Body of pancreas (tissue), 4 donors: ENCODE data around the gene ECEL1. TPM values are rescaled to one million over a fixed set of nuclear protein-coding genes. Genes with fewer than 3 reads are reported as not detected.

Experiments
- ATAC-seq: fragments of 150-250 bp; one replicate; pipeline ENCODE4 v1.9.1; 2016
- DNase-seq, 4 donors: peaks; one replicate each; pipeline ENCODE4 v3.0.0-alpha.2; 2019
- H3K27ac ChIP-seq, 4 donors: fragments of 200-600 bp; sonication (generic); 1 replicate in 3 of 4; 2 replicates in 1 of 4; pipeline versions ENCODE4 v1.5.1 to v1.6.1; 2016 to 2019; ENCODE audit warnings: mild to moderate bottlenecking in 1 of 4, mixed read lengths in 1 of 4, moderate library complexity in 1 of 4
- H3K27me3 ChIP-seq, 2 donors: fragments of 200-600 bp; sonication (generic); one replicate each; pipeline ENCODE4 v1.6.0; 2016; ENCODE audit warnings: mild to moderate bottlenecking in 1 of 2
- H3K36me3 ChIP-seq, 2 donors: fragments of 200-600 bp; sonication (generic); replicated peaks in 1 of 2; 2 replicates each; pipeline ENCODE4 v1.5.1; 2016; ENCODE audit warnings: low read depth in 2 of 2; ENCODE audit not compliant: insufficient read depth in 1 of 2
- H3K4me1 ChIP-seq: fragments of 200-600 bp; sonication (generic); one replicate; pipeline ENCODE4 v1.6.0; 2016
- H3K4me3 ChIP-seq, 2 donors: fragments of 200-600 bp; sonication (generic); 1 replicate in 1 of 2; 2 replicates in 1 of 2; pipeline ENCODE4 v1.5.1; 2016 to 2019
- H3K9me3 ChIP-seq, 3 donors: fragments of 200-600 bp; sonication (generic); 1 replicate in 2 of 3; 2 replicates in 1 of 3; pipeline ENCODE4 v1.5.1; 2016
- POLR2A ChIP-seq, 3 donors: fragments of 450-650 bp; IDR thresholded peaks; one replicate each; pipeline ENCODE4 v1.6.1; 2016; ENCODE audit warnings: antibody characterized with exemption in 3 of 3, mild to moderate bottlenecking in 2 of 3
- WGBS, 2 donors: methylation state at CpG; one replicate each; pipeline ENCODE4 v1.1.5; 2017; 5-methylcytosine and 5-hydroxymethylcytosine counted together
- intact Hi-C: fragments of 100-400 bp; cut with DNase I; formaldehyde crosslinking; loops from one replicate; pipeline ENCODE4 v1.15.1; 2023
- total RNA-seq, 2 donors: library from RNA; depleted of rRNA; stranded (reverse); fragments of >200 nt; gene quantifications; one replicate each; pipeline ENCODE4 v1.1.0, GENCODE V29; 2016
- TF ChIP-seq, protein P1 (sequence below), 7 experiments: fragments of 450-650 bp in 4 of 7; fragments of 200-600 bp in 3 of 7; sonication (generic) in 3 of 7; IDR thresholded peaks; one replicate each; pipeline ENCODE4 v1.5.1; 2016 to 2019; ENCODE audit warnings: antibody characterized with exemption in 7 of 7

The ECEL1 gene
- total RNA-seq, 2 donors from 2014 or later: 0.26 TPM; not detected in 1

DNA sequence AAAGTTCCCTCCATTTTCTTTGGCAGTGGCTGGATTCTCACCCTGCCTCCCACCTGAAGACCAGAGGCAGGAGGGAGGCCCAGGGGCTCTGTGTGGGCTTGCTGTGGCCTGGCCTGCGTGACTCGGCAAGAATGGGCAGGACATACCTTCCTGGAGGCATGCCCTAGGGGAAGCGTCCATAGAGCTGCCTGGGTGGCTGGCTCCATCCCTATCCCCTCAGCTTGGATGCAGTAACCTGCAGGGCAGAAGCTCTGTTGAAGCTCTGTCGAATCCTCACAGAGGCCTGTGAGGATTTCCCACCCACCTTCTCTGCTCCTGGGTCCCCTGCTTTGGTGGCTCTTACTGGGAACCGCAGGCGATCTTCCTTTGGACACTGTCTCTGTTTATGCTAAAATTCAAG, 31.2 kb upstream of the ECEL1 start:
- no peak overlapping the region for H3K27ac ChIP-seq
- intact Hi-C loops: no loop called here
- peaks cover 16% of the 10 kb centered on the region for H3K4me1 ChIP-seq
- no peak for ATAC-seq
- peaks cover 0 to 23% of the 10 kb centered on the region in 2 donors for H3K27me3 ChIP-seq
- DNase-seq: no peak
- no peak for TF ChIP-seq POLR2A (IDR thresholded peaks at IDR 0.05)
- TF ChIP-seq, protein P1, sequence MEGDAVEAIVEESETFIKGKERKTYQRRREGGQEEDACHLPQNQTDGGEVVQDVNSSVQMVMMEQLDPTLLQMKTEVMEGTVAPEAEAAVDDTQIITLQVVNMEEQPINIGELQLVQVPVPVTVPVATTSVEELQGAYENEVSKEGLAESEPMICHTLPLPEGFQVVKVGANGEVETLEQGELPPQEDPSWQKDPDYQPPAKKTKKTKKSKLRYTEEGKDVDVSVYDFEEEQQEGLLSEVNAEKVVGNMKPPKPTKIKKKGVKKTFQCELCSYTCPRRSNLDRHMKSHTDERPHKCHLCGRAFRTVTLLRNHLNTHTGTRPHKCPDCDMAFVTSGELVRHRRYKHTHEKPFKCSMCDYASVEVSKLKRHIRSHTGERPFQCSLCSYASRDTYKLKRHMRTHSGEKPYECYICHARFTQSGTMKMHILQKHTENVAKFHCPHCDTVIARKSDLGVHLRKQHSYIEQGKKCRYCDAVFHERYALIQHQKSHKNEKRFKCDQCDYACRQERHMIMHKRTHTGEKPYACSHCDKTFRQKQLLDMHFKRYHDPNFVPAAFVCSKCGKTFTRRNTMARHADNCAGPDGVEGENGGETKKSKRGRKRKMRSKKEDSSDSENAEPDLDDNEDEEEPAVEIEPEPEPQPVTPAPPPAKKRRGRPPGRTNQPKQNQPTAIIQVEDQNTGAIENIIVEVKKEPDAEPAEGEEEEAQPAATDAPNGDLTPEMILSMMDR (IDR thresholded peaks at IDR 0.05): no peak
- 57 to 74% methylated on average over 3 to 6 of the region's 6 CpGs for WGBS, 2 donors
- no peaks in the 10 kb centered on the region for H3K36me3 ChIP-seq
- H3K9me3 ChIP-seq: no peaks in the 10 kb centered on the region
- H3K4me3 ChIP-seq: no peak overlapping the region

DNA sequence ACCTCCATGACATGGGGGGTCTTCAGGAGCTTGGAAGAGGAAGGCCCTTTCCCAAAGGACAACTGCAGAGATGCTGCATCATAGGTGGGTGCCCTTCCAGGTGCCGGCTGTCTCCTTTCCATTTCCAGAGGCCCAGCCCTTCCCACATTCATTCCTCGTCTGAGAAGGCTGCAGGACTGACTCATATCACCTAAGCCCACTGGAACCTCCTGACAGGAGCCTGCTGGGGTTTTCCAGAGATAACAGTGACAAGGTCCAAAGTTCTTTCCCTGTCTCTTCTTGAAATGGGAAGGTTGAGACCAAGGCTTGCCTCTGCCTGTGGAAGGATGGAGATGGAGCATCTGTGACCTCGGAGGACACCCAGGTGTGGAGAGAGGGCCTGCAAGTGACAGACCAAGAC, 28.9 kb upstream of the ECEL1 start:
- DNase-seq: no peak
- no peaks in the 10 kb centered on the region for H3K36me3 ChIP-seq
- intact Hi-C loops: no loop called here
- TF ChIP-seq, protein P1 (IDR thresholded peaks at IDR 0.05): no peak
- TF ChIP-seq POLR2A (IDR thresholded peaks at IDR 0.05): no peak
- H3K27me3 ChIP-seq: peaks cover 0 to under 1% of the 10 kb centered on the region in 2 donors
- H3K27ac ChIP-seq: no peak overlapping the region
- no peaks in the 10 kb centered on the region for H3K4me1 ChIP-seq
- ATAC-seq: no peak
- H3K9me3 ChIP-seq: no peaks in the 10 kb centered on the region
- H3K4me3 ChIP-seq: no peak overlapping the region
- WGBS, 2 donors: 79 to 87% methylated on average over 3 of the region's 3 CpGs

DNA sequence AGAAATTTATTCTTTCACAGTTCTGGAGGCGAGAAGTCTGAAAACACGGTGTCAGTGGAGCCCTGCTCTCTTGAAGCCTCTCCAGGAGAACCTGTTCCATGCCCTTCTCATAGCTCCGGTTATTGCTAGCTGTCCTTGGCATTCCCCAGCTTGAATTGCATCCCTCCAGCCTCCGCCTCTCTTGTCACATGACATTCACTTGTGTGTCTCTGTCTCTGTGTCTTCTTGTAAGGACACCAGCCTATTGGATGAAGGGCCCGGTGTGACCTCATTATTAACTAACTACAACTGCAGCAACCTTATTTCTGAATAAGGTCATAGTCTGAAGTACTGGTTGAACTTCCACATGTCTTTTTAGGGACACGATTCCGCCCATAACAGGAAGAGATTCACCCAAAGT, 28.0 kb upstream of the ECEL1 start:
- H3K4me1 ChIP-seq: no peaks in the 10 kb centered on the region
- WGBS, 2 donors: 81 to 89% methylated on average over 7 of the region's 7 CpGs
- intact Hi-C loops: no loop called here
- DNase-seq (no peak), ATAC-seq (no peak)
- H3K27me3 ChIP-seq: no peaks in the 10 kb centered on the region
- TF ChIP-seq, protein P1 (IDR thresholded peaks at IDR 0.05): no peak
- no peak for TF ChIP-seq POLR2A (IDR thresholded peaks at IDR 0.05)
- no peaks in the 10 kb centered on the region for H3K36me3 ChIP-seq
- no peak overlapping the region for H3K27ac ChIP-seq
- no peaks in the 10 kb centered on the region for H3K9me3 ChIP-seq
- no peak overlapping the region for H3K4me3 ChIP-seq

DNA sequence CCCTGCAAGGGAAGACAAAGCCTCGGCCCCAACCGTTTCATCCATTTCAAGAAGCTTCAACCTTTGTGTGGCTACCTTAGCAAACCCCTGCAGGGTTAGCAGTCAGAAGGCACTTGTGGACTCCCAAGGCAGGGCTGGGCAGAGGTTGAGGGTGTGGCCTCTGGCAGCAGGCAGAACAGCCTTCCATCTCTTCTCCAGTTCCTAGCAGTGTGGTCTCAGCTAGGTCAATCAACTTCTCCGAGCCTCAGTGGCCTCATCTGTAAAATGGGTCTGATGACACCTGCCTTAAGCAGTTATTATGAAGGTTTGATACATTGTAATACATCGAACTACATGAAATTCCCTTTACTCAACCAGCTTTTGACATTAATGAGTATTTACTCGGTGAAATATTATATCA, 25.7 kb upstream of the ECEL1 start:
- no peaks in the 10 kb centered on the region for H3K4me1 ChIP-seq
- intact Hi-C loops: no loop called here
- no peak for DNase-seq
- no peaks in the 10 kb centered on the region for H3K27me3 ChIP-seq
- no peak overlapping the region for H3K4me3 ChIP-seq
- no peak overlapping the region for H3K27ac ChIP-seq
- no peaks in the 10 kb centered on the region for H3K9me3 ChIP-seq
- no peak for TF ChIP-seq POLR2A (IDR thresholded peaks at IDR 0.05)
- TF ChIP-seq, protein P1 (IDR thresholded peaks at IDR 0.05): no peak
- WGBS, 2 donors: 57 to 63% methylated on average over 5 of the region's 5 CpGs
- no peak for ATAC-seq
- H3K36me3 ChIP-seq: no peaks in the 10 kb centered on the region

DNA sequence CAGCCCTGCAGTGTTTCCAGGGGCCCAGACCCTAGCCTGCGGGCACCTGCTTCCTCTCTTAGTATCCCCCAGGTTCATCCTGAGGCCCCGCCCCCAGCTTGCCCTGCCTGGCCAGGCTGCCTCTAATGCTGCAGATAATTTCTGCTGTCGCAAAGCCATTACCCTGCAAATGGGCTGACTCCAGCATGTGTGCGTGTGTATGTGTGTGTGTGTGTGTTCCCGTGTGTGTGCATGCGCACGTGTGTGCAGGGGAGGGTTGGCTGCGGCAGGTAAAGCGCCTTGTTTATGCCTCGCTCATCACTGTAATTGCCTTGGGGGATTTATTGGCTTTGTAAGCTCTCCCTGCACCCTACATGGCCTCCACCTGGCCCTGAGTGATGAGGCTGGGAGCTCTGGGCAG, 25.0 kb upstream of the ECEL1 start:
- intact Hi-C loops: no loop called here
- DNase-seq (no peak), ATAC-seq (no peak)
- Histone ChIP-seq H3K27ac (no peak overlapping the region), H3K36me3 (no peaks in the 10 kb centered on the region), H3K4me1 (no peaks in the 10 kb centered on the region), H3K27me3 (no peaks in the 10 kb centered on the region), H3K9me3 (no peaks in the 10 kb centered on the region), H3K4me3 (no peak overlapping the region)
- WGBS, 2 donors: 74 to 88% methylated on average over 4 to 10 of the region's 10 CpGs
- no peak for TF ChIP-seq POLR2A (IDR thresholded peaks at IDR 0.05)
- TF ChIP-seq, protein P1 (IDR thresholded peaks at IDR 0.05): no peak
